ENCODE data around the gene CHKB.

GRCh38 chr22:50613291-50613981, 30.8 kb upstream of the CHKB start:
- TF ChIP-seq CTCF (tag by site-specific recombination; IDR thresholded peaks at IDR 0.05) = no peak
- no peak for TF ChIP-seq ZNF629 (tag by site-specific recombination; IDR thresholded peaks at IDR 0.05)
- no peak for TF ChIP-seq ZNF76 (tag by site-specific recombination; IDR thresholded peaks at IDR 0.05; ENCODE audit: borderline replicate concordance, low read depth)
- no peak for TF ChIP-seq ZNF600 (tag by site-specific recombination; IDR thresholded peaks at IDR 0.05)
- TF ChIP-seq ZNF585B (tag by site-specific recombination; IDR thresholded peaks at IDR 0.05) = no peak
- no peak for TF ChIP-seq ZNF146 (tag by site-specific recombination; IDR thresholded peaks at IDR 0.05)
- TF ChIP-seq SP7 (tag by site-specific recombination; IDR thresholded peaks at IDR 0.05) = no peak
- no peak for TF ChIP-seq KLF16 (tag by site-specific recombination; IDR thresholded peaks at IDR 0.05)
- TF ChIP-seq, protein P1, sequence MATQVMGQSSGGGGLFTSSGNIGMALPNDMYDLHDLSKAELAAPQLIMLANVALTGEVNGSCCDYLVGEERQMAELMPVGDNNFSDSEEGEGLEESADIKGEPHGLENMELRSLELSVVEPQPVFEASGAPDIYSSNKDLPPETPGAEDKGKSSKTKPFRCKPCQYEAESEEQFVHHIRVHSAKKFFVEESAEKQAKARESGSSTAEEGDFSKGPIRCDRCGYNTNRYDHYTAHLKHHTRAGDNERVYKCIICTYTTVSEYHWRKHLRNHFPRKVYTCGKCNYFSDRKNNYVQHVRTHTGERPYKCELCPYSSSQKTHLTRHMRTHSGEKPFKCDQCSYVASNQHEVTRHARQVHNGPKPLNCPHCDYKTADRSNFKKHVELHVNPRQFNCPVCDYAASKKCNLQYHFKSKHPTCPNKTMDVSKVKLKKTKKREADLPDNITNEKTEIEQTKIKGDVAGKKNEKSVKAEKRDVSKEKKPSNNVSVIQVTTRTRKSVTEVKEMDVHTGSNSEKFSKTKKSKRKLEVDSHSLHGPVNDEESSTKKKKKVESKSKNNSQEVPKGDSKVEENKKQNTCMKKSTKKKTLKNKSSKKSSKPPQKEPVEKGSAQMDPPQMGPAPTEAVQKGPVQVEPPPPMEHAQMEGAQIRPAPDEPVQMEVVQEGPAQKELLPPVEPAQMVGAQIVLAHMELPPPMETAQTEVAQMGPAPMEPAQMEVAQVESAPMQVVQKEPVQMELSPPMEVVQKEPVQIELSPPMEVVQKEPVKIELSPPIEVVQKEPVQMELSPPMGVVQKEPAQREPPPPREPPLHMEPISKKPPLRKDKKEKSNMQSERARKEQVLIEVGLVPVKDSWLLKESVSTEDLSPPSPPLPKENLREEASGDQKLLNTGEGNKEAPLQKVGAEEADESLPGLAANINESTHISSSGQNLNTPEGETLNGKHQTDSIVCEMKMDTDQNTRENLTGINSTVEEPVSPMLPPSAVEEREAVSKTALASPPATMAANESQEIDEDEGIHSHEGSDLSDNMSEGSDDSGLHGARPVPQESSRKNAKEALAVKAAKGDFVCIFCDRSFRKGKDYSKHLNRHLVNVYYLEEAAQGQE (tag by site-specific recombination; IDR thresholded peaks at IDR 0.05) = no peak
- no peak for TF ChIP-seq HIC1 (tag by site-specific recombination; IDR thresholded peaks at IDR 0.05)
- TF ChIP-seq ZNF140 (tag by site-specific recombination; IDR thresholded peaks at IDR 0.05) = no peak
